Fibroblast of lung (primary cell): Measurements from ENCODE around the gene NUP62. TPM values are rescaled to one million over a fixed set of nuclear protein-coding genes. Genes with fewer than 3 reads are reported as not detected.

Experiments
- DNase-seq, 2 donors: peaks; one replicate each; pipeline versions ENCODE4 v3.0.0 to v3.0.0-alpha.2; 2010; ENCODE audit warnings: low read depth in 2 of 2
- H2AFZ ChIP-seq: 2 replicates; pipeline ENCODE4 v1.5.1; 2012; ENCODE audit warnings: low read length, control low read depth, inconsistent platforms
- H3K27ac ChIP-seq: 2 replicates; pipeline ENCODE4 v1.5.1; 2011; ENCODE audit warnings: low read length, control low read depth; ENCODE audit not compliant: insufficient read depth
- H3K27me3 ChIP-seq: 2 replicates; pipeline ENCODE4 v1.5.1; 2011; ENCODE audit warnings: mild to moderate bottlenecking, low read length; ENCODE audit not compliant: control insufficient read depth, insufficient read depth
- H3K36me3 ChIP-seq: 2 replicates; pipeline ENCODE4 v1.5.1; 2011; ENCODE audit warnings: low read length; ENCODE audit not compliant: control insufficient read depth, insufficient read depth
- H3K4me1 ChIP-seq: 2 replicates; pipeline ENCODE4 v1.5.1; 2011; ENCODE audit warnings: low read length; ENCODE audit not compliant: control insufficient read depth, insufficient read depth; ENCODE audit errors: extremely low read depth
- H3K4me2 ChIP-seq: 2 replicates; pipeline ENCODE4 v1.5.1; 2011; ENCODE audit warnings: low read length, control low read depth; ENCODE audit not compliant: insufficient read depth; ENCODE audit errors: extremely low read depth
- H3K4me3 ChIP-seq, 4 experiments: fragments of 200-600 bp in 1 of 4; sonication (generic) in 1 of 4; replicated peaks in 1 of 4; 2 replicates each; pipeline ENCODE4 v1.5.1; 2011 to 2016; ENCODE audit warnings: low read length in 4 of 4, low read depth in 3 of 4, mild to moderate bottlenecking in 3 of 4, control low read depth in 2 of 4, inconsistent platforms in 1 of 4, mixed read lengths in 1 of 4; ENCODE audit not compliant: insufficient read depth in 1 of 4; ENCODE audit errors: control extremely low read depth in 1 of 4
- H3K79me2 ChIP-seq: 2 replicates; pipeline ENCODE4 v1.5.1; 2012; ENCODE audit warnings: mild to moderate bottlenecking, low read length, inconsistent platforms; ENCODE audit not compliant: control insufficient read depth, insufficient read depth
- H3K9ac ChIP-seq: 2 replicates; pipeline ENCODE4 v1.5.1; 2011; ENCODE audit warnings: mild to moderate bottlenecking, low read length, control low read depth; ENCODE audit not compliant: insufficient read depth
- H3K9me3 ChIP-seq: 2 replicates; pipeline ENCODE4 v1.5.1; 2012; ENCODE audit warnings: low read depth, low read length; ENCODE audit not compliant: control insufficient read depth, insufficient read depth
- H4K20me1 ChIP-seq: 2 replicates; pipeline ENCODE4 v1.5.1; 2011; ENCODE audit warnings: low read length; ENCODE audit not compliant: control insufficient read depth, insufficient read depth; ENCODE audit errors: extremely low read depth
- EZH2 ChIP-seq: IDR thresholded peaks from 2 replicates; pipeline ENCODE4 v1.5.1; 2012; ENCODE audit warnings: low read length, control low read depth, mild to moderate bottlenecking; ENCODE audit errors: missing control alignments
- polyA plus RNA-seq, 2 donors: library from polyadenylated mRNA; depleted of rRNA in 1 of 2; stranded (reverse) in 1 of 2; unstranded in 1 of 2; fragments of >200 nt; gene quantifications; 2 replicates each; pipeline ENCODE4 v1.2.1, GENCODE V29; 2011 to 2012; ENCODE audit warnings: missing spikeins in 1 of 2
- total RNA-seq: library from RNA; depleted of rRNA; stranded (reverse); fragments of >200 nt; gene quantifications from 2 replicates; pipeline ENCODE4 v1.2.1, GENCODE V29; 2014
- TF ChIP-seq, protein P1 (sequence below), 2 donors: IDR thresholded peaks in 1 of 2; conservative IDR thresholded peaks in 1 of 2; 1 replicate in 1 of 2; 2 replicates in 1 of 2; pipeline ENCODE4 v1.5.1; 2011 to 2012; ENCODE audit warnings: low read length in 2 of 2, control low read depth in 1 of 2, inconsistent platforms in 1 of 2, low read depth in 1 of 2, mild to moderate bottlenecking in 1 of 2

NUP62 gene
- total and polyA plus RNA-seq, 2 donors (not counting 1 experiment from before 2014, with no cell fraction given), result 8.9 to 20.8 TPM

DNA sequence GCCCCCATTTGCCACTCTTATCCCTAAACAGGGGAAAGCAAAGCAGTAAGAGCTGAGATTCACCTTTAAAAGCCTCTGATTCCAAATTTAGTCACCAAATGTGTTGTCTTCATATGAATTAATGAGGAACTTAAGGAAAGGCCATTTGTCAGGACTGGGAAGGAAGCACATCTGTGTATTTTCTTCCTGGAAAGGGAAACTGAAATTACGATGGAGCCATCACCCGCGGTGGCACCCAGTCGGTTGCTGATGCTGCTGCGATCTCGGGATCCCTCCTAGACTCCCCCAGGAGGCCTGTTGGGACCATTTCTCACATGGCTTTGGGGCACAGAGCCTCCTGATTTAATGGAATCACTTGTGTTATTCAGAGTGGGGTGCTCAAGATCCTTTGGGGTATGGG, 25.2 kb downstream of the NUP62 start:
- Histone ChIP-seq H2AFZ (no peak overlapping the region), H3K9ac (no peak overlapping the region), H3K4me3 (no peak overlapping the region), H3K36me3 (peaks cover 15% of the 10 kb centered on the region), H3K27me3 (no peaks in the 10 kb centered on the region), H3K79me2 (no peaks in the 10 kb centered on the region), H3K4me1 (no peaks in the 10 kb centered on the region), H3K9me3 (no peaks in the 10 kb centered on the region), H3K27ac (no peak overlapping the region), H4K20me1 (no peaks in the 10 kb centered on the region), H3K4me2 (no peak overlapping the region)
- TF ChIP-seq, protein P1, sequence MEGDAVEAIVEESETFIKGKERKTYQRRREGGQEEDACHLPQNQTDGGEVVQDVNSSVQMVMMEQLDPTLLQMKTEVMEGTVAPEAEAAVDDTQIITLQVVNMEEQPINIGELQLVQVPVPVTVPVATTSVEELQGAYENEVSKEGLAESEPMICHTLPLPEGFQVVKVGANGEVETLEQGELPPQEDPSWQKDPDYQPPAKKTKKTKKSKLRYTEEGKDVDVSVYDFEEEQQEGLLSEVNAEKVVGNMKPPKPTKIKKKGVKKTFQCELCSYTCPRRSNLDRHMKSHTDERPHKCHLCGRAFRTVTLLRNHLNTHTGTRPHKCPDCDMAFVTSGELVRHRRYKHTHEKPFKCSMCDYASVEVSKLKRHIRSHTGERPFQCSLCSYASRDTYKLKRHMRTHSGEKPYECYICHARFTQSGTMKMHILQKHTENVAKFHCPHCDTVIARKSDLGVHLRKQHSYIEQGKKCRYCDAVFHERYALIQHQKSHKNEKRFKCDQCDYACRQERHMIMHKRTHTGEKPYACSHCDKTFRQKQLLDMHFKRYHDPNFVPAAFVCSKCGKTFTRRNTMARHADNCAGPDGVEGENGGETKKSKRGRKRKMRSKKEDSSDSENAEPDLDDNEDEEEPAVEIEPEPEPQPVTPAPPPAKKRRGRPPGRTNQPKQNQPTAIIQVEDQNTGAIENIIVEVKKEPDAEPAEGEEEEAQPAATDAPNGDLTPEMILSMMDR (conservative IDR thresholded peaks at IDR 0.05 in 1 of 2, IDR thresholded peaks at IDR 0.05 in 1 of 2; ENCODE audit: low read depth in 1 of 2, low read length in 2 of 2), result no peak
- DNase-seq, result no peak

DNA sequence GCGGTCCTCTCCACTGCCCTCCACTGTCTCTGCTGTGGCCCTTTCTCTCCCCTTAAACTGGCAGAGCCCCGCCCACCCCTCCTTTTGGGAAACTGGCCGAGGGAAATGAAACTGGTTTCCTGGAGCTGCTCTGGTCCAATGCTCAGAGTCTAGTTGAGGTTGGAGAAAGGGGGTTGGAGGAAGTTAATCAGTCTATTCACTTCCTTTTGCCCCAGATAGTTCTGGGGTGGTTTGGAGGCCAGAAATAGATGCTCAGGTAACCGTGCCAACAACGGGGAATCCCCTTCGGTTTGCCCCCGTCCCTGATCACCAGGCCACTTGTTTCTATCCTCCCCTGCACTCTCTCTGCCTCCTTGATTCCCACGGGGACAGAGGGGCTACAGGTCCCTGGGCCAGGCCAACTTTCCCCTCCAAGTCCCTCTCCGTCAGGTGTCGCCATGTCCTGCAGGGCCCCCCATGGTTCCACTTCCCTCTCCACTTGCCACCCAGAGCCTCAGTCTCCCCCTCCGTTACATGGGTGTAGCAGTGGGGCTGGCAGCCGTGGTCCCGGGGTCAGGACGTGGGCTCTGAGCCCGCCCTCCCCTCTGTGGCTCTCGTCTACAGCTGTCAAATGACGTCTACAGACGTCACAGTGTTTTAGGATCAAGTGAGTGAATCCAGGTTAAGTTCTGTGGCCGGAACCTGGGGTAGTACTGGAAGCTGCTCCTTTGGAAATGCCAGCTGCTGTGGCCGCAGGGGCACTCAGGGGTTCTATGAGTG, 32.3 kb downstream of the NUP62 start, which contains the start of gene IL4I1:
TSS of gene IL4I1 (minus strand) at position 25 of the 759 bp plus-strand sequence. CDS start 727 bp downstream, outside the sequence.
- Histone ChIP-seq H3K27ac (no peak within 1 kb of the TSS), H3K79me2 (no peaks in the 10 kb centered on the region), H2AFZ (no peak within 1 kb of the TSS), H4K20me1 (no peaks in the 10 kb centered on the region), H3K9ac (no peak within 1 kb of the TSS), H3K27me3 (no peaks in the 10 kb centered on the region), H3K4me1 (peaks cover 4% of the 10 kb centered on the region), H3K9me3 (no peaks in the 10 kb centered on the region), H3K36me3 (no peaks in the 10 kb centered on the region), H3K4me3 (no peak within 1 kb of the TSS), H3K4me2 (peak within 1 kb of the TSS; percentile 5)
- peak in 1 of 2 donors; percentile 20 for DNase-seq
- TF ChIP-seq, protein P1 (conservative IDR thresholded peaks at IDR 0.05 in 1 of 2, IDR thresholded peaks at IDR 0.05 in 1 of 2; ENCODE audit: low read depth in 1 of 2, low read length in 2 of 2), result no peak
- TF ChIP-seq EZH2, result no peak

DNA sequence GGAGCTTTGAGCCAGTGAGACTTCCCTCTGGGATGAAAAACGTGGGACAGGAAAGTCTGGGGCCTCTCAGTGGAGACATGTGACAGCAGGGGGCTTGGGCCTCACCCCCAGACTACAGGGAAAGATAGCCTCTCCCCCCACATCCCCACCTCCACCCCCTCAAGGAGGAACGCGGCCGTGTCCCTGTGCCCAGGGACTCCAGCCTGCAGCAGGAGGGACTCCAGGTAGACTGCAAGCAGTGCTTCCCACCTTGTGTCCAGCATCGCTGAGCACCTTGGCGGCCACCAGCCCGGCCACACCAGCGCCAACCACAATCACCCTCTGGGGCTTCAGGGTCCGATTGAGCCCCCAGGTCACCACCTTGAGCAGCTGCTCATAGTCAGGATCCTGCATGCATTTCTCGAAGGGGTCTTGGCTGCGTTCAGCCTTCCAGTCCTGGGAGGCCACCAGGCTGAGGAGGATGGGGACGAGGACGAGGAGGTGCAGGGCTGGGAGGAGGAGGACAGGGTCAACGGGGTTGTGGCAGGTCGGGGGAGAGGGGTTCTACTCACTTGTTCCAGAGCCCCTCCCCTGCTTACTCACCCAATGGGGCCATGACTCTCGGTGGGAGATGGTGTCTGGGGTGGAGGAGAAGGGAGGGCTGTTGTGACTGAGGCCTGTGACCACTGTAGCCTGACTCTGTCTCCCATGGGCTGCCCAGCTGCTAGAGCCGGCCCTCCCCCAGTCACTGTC, 33.6 kb downstream of the NUP62 start:
- Histone ChIP-seq H3K9ac (no peak overlapping the region), H3K4me2 (no peak overlapping the region), H3K9me3 (no peaks in the 10 kb centered on the region), H3K36me3 (no peaks in the 10 kb centered on the region), H3K27me3 (no peaks in the 10 kb centered on the region), H4K20me1 (no peaks in the 10 kb centered on the region), H3K79me2 (no peaks in the 10 kb centered on the region), H3K4me3 (no peak overlapping the region), H3K27ac (no peak overlapping the region), H3K4me1 (peaks cover 4% of the 10 kb centered on the region), H2AFZ (no peak overlapping the region)
- TF ChIP-seq EZH2, result no peak
- TF ChIP-seq, protein P1 (conservative IDR thresholded peaks at IDR 0.05 in 1 of 2, IDR thresholded peaks at IDR 0.05 in 1 of 2; ENCODE audit: low read depth in 1 of 2, low read length in 2 of 2), result no peak
- DNase-seq, result no peak
